Activated naive CD8-positive, alpha-beta T cell treated with anti-CD3 and anti-CD28 coated beads, Interleukin-2, amount 50 U/mL, for 24 hours (primary cell): ENCODE data around the gene ASPRV1.

Experiments used
- ATAC-seq: fragments of 150-1000 bp; cut with Tn5 transposase; one replicate; pipeline ENCODE4 v1.10.0; 2021
- DNase-seq: peaks from one replicate; pipeline ENCODE4 v3.0.0; 2021
- H3K27ac Mint-ChIP-seq: one replicate; pipeline ENCODE4 v1.8.0; 2021; ENCODE audit warnings: mild to moderate bottlenecking, mixed read lengths
- H3K27me3 Mint-ChIP-seq: one replicate; pipeline ENCODE4 v1.8.0; 2021; ENCODE audit warnings: mixed read lengths
- H3K36me3 Mint-ChIP-seq: one replicate; pipeline ENCODE4 v1.8.0; 2021; ENCODE audit warnings: low read depth, mixed read lengths
- H3K4me1 Mint-ChIP-seq: one replicate; pipeline ENCODE4 v1.8.0; 2021; ENCODE audit warnings: mixed read lengths
- H3K4me3 Mint-ChIP-seq: one replicate; pipeline ENCODE4 v1.8.0; 2021; ENCODE audit warnings: mild to moderate bottlenecking, moderate library complexity, mixed read lengths
- H3K9me3 Mint-ChIP-seq: one replicate; pipeline ENCODE4 v1.8.0; 2021; ENCODE audit warnings: mixed read lengths

ASPRV1 gene

DNA sequence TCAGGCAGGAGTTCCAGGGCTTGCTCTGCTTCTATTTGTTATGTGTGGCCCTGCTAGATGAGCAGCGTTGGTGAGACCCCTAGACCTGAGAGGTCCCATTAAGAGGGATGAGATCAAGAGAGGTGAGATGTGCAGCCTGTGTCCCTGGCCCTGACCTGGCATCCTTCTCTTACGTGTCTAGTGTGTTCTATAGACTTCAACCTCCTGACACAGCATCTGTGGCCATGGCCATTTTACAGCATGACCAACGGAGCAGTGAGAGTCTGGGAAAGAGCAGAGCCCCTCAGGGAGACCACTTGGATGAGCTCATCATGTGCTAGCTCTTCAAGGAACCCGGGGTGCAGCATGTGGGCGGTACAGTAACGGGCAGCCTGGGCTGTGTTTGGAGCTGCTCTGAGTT, 32.7 kb upstream of the ASPRV1 start:
- no peaks in the 10 kb centered on the region for H3K27me3 Mint-ChIP-seq
- DNase-seq (no peak), ATAC-seq (no peak)
- peaks cover 8% of the 10 kb centered on the region for H3K36me3 Mint-ChIP-seq
- H3K27ac Mint-ChIP-seq = no peak overlapping the region
- no peak overlapping the region for H3K4me3 Mint-ChIP-seq
- peaks cover 9% of the 10 kb centered on the region for H3K4me1 Mint-ChIP-seq
- H3K9me3 Mint-ChIP-seq = no peaks in the 10 kb centered on the region

DNA sequence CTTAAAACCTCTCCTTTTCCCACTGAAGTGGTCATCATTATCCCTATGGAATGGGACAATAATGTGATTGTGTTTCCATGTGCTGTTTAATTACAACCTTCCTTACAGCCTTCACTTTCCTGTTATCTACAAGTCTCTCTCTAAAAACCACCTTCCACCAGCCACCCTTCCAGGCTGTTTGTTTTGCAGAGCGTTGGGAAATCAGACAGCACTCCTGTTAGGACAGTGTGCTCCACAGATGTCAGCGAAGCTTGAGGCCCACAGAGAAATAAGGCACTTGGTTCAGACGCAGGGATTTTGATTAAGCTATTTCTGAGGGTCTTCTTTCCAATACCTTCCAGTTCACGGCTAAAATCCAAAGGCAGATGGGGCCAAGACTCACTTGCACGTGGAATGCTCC, 32.3 kb upstream of the ASPRV1 start:
- Mint-ChIP-seq H3K27me3 (no peaks in the 10 kb centered on the region), H3K4me1 (peaks cover 9% of the 10 kb centered on the region), H3K4me3 (no peak overlapping the region), H3K27ac (no peak overlapping the region), H3K9me3 (no peaks in the 10 kb centered on the region), H3K36me3 (peaks cover 8% of the 10 kb centered on the region)
- no peak for ATAC-seq
- no peak for DNase-seq

DNA sequence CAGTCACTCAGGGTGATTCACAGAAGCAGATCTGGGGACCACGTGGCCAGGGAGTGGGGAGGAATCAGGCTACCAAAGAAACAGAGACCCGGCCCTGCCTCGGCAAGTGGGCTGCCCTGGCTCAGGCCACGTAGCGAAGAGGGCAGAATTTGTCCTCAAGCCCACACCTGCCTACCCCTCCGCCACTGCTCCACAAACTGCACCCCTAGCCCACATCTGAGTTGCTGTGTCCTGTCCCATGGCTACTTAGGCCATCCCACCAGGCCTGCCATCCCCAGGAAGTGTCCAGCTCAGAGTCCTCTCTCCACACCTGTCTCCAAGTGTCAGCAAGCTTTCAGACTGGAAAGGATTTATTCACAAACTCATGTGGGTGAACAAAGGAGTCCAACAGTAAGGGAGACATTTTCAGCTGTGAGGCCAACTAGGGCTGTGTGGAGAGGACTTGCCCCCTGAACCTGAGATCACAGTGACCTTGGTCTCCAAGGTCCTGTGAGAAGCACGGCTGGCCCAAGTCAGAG, 31.7 kb upstream of the ASPRV1 start:
- no peak for ATAC-seq
- no peak for DNase-seq
- H3K4me1 Mint-ChIP-seq = peaks cover 12% of the 10 kb centered on the region
- no peak overlapping the region for H3K27ac Mint-ChIP-seq
- H3K27me3 Mint-ChIP-seq = no peaks in the 10 kb centered on the region
- H3K9me3 Mint-ChIP-seq = no peaks in the 10 kb centered on the region
- H3K36me3 Mint-ChIP-seq = peaks cover 8% of the 10 kb centered on the region
- H3K4me3 Mint-ChIP-seq = no peak overlapping the region

DNA sequence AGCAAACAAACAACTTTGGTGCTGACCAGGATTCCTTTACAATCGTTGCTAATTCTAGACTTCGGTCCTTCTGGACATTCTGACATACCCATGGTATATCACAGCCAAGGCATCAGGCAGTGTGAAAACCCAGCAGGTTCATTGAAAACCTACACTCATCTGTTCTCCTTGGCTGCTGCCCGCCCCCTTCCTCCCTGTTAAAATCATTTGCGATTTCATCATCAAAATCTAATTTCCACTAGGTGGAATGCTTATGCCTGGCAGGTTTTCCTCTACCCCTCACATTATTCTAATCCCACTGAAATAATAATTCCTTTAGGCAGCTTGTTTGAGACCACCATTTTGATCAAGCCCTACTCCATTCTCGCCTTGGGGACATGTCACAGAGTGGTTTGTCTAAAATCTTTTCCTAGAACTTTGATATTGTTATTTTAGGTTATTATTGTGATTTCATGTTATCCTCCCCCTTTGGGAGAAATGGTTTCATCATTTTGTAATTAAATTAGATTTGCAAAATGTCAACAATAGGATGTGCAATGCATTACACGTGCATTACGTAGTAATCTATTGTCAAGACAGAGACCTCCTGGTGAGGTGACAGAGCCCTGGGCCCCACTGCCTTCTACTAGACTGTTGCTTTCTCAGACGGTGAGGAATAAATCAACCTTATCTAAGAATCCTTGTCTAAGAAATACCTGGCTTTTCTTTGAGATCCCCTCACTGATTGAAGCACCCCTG, 31.0 kb upstream of the ASPRV1 start:
- no peaks in the 10 kb centered on the region for H3K27me3 Mint-ChIP-seq
- peaks cover 8% of the 10 kb centered on the region for H3K36me3 Mint-ChIP-seq
- ATAC-seq (no peak), DNase-seq (no peak)
- H3K4me3 Mint-ChIP-seq = no peak overlapping the region
- no peak overlapping the region for H3K27ac Mint-ChIP-seq
- H3K4me1 Mint-ChIP-seq = peaks cover 11% of the 10 kb centered on the region
- H3K9me3 Mint-ChIP-seq = no peaks in the 10 kb centered on the region

DNA sequence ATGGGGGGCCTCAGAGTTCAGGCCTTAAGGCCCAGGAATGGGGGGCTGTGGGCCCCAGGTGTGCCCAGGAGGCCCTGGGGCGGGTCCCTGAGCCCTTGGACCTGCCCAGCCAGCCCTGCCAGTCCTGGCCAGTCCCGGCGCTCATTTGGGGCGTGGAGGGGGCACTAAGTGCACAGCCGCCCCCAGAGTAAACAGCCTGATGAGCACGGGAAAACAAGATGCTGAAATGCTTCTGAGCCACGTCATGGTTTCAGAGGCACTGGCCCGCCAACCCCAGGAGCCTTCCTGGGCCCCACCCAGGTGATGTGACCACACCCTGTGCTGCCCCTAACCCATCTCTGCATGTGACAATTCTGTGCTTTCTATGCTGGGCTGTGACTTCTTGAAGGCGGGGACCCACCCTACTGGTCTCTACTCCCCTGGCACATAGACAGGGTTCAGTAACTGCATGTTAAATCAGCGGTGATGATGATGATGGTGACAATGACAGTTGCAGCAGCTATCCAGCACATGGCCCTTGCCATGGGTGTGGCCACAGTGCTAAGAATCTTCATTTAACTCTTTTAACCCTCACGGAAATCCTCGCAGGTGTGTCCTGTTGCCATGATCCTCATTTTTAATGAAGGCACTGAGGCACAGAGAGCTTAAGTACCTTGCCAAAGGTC, 28.1 kb upstream of the ASPRV1 start:
- no peak for ATAC-seq
- DNase-seq = no peak
- Mint-ChIP-seq H3K9me3 (no peaks in the 10 kb centered on the region), H3K27ac (no peak overlapping the region), H3K36me3 (peaks cover 2% of the 10 kb centered on the region), H3K4me1 (peaks cover 6% of the 10 kb centered on the region), H3K27me3 (no peaks in the 10 kb centered on the region), H3K4me3 (no peak overlapping the region)

DNA sequence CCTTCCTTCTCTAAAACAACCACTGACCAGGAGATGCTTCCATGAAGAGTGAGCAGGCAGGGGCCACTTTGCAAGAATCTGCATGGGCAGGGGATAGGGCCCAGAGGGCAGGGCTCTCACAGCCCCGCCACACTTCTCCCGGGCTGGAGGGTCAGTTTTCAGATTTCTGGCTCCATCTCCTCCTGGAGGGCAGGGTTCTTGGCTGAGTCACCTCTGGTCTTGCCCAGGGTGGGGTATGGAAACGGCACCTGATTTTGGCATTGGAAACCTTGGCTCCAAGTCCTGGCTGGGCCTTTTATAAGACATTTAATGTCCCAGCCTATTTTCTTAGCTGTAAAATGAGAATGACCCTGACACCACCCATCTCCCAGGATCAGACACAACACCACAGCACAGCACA, 27.6 kb upstream of the ASPRV1 start:
- Mint-ChIP-seq H3K27me3 (no peaks in the 10 kb centered on the region), H3K4me1 (peaks cover 6% of the 10 kb centered on the region), H3K9me3 (no peaks in the 10 kb centered on the region), H3K4me3 (no peak overlapping the region), H3K27ac (no peak overlapping the region), H3K36me3 (peaks cover 2% of the 10 kb centered on the region)
- DNase-seq (no peak), ATAC-seq (no peak)

DNA sequence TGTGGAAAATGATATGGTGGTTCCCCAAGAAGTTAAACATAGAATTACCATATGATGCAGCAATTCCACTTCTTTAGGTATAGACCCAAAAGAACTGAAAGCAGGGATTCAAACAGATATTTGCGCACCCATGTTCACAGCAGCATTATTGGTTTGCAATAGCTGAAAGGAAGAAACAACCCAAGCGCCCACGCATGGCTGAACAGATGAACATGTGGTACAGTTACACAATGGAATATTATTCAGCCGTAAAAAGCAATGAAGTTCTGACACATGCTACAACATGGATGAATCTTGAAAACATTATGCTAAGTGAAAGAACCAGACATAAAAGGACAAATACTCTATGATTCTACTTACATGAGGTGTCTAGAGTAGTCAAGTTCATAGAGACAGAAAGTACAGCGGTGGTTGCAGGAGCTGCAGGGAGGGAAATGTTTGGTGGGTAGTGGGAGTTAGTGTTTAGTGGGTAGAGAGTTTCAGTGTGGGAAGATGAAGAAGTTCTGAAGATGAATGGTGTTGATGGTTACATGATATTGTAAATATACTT, 26.7 kb upstream of the ASPRV1 start:
- DNase-seq (no peak), ATAC-seq (peak; percentile 45)
- Mint-ChIP-seq H3K9me3 (no peaks in the 10 kb centered on the region), H3K27me3 (no peaks in the 10 kb centered on the region), H3K27ac (peak overlapping the region; percentile 24), H3K36me3 (no peaks in the 10 kb centered on the region), H3K4me3 (no peak overlapping the region), H3K4me1 (peaks cover 6% of the 10 kb centered on the region)

DNA sequence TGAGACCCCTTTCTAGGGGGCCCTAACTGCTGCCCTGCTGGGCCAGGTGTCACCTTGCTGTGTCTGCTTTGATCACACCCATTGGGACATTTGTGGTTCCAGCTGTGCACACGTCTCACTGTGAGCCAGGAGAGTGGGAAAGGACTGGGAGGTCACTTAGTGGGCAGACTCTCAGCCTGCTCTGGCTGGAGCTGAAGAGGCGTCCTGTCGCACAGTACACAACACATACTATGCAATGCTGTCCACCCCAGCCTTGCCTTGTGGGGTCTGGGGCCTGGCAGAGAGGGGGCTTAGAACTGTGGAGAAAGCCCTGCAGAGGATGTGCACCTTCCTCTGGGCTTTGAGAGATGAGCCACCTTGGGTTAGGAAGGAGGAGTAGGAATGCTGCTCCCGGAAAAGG, 25.3 kb upstream of the ASPRV1 start:
- peaks cover 6% of the 10 kb centered on the region for H3K4me1 Mint-ChIP-seq

DNA sequence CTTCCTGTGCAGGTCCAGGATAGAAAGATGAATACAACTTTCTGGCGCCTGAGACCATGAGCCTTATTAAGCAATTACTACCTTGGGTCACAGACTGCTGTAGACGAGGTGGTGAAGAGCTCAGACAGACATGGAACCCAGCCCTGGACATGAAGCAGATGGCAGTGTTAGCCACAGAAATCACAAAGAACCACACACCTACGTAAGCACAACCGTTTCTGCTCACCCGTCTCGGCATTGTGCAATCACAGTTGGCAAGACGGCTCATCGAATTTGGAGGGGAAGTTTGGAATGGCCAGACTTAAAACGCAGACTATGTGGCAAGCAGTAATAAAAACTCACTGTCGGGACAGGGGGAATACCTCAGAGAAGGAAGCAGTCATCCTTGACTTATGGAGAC, 24.3 kb upstream of the ASPRV1 start:
- no peak for ATAC-seq
- H3K9me3 Mint-ChIP-seq = no peaks in the 10 kb centered on the region
- H3K27ac Mint-ChIP-seq = no peak overlapping the region
- H3K4me3 Mint-ChIP-seq = no peak overlapping the region
- no peaks in the 10 kb centered on the region for H3K27me3 Mint-ChIP-seq
- peaks cover 6% of the 10 kb centered on the region for H3K4me1 Mint-ChIP-seq
- no peaks in the 10 kb centered on the region for H3K36me3 Mint-ChIP-seq
- DNase-seq = no peak

More for the DNA sequence above, 25.3 kb upstream of the ASPRV1 start:
- H3K4me3 Mint-ChIP-seq = no peak overlapping the region
- no peaks in the 10 kb centered on the region for H3K36me3 Mint-ChIP-seq
- DNase-seq = no peak
- no peaks in the 10 kb centered on the region for H3K27me3 Mint-ChIP-seq
- no peak for ATAC-seq
- no peaks in the 10 kb centered on the region for H3K9me3 Mint-ChIP-seq
- H3K27ac Mint-ChIP-seq = no peak overlapping the region

DNA sequence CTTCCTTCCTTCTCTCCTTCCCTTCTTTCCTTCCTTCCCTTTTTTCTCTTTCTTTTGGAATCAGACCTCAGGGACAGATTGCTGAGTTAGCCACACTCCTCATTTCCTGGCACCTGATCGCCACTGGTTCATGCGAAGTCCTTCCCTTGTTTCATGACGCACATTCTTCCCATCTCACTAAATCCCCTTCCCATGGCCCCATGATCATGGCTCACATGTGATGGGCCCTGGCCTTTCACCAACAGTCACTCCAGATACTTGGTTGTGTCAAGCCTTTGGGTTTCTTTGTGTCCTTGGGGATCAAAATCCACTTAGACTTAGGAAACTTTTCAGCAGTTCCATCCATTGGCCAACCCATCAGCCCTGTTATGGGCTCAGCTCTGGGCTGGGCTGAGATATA, 23.8 kb upstream of the ASPRV1 start:
- Mint-ChIP-seq H3K4me3 (no peak overlapping the region), H3K27ac (no peak overlapping the region)

DNA sequence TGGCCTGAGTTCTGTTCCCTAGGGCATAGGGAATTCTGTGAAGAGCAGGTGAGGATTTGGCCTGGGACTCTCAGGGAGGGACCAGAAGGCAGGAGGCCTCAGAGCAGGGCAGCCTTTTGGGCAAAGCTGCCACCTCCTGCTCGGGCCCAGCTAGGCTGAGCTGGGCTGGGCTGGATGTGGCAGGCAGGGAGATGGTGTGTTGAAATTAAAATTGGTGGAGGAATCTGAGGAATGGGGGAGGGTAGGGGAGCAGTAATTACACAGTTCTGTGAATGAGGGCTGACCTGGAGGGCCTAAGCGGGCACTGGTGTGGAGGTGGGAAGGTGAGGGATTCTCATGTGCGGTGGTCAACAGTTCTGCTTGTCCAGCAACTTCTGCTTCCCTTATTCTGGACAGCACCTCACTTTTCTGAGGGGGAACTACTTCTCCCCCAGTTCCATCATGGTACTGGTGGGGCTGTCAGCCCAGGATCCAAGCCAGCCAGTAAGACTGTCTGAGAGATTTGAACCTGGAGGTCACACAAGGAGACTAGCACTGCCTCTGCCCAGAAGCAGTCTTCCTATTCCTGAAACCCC, 22.0 kb upstream of the ASPRV1 start:
- ATAC-seq = no peak
- Mint-ChIP-seq H3K4me1 (peaks cover 6% of the 10 kb centered on the region), H3K36me3 (no peaks in the 10 kb centered on the region), H3K27me3 (no peaks in the 10 kb centered on the region), H3K27ac (peak overlapping the region; percentile 44), H3K9me3 (no peaks in the 10 kb centered on the region), H3K4me3 (no peak overlapping the region)
- DNase-seq = no peak

More for the DNA sequence above, 23.8 kb upstream of the ASPRV1 start:
- Mint-ChIP-seq H3K4me1 (peaks cover 6% of the 10 kb centered on the region), H3K27me3 (no peaks in the 10 kb centered on the region), H3K36me3 (no peaks in the 10 kb centered on the region), H3K9me3 (no peaks in the 10 kb centered on the region)
- DNase-seq (no peak), ATAC-seq (no peak)

DNA sequence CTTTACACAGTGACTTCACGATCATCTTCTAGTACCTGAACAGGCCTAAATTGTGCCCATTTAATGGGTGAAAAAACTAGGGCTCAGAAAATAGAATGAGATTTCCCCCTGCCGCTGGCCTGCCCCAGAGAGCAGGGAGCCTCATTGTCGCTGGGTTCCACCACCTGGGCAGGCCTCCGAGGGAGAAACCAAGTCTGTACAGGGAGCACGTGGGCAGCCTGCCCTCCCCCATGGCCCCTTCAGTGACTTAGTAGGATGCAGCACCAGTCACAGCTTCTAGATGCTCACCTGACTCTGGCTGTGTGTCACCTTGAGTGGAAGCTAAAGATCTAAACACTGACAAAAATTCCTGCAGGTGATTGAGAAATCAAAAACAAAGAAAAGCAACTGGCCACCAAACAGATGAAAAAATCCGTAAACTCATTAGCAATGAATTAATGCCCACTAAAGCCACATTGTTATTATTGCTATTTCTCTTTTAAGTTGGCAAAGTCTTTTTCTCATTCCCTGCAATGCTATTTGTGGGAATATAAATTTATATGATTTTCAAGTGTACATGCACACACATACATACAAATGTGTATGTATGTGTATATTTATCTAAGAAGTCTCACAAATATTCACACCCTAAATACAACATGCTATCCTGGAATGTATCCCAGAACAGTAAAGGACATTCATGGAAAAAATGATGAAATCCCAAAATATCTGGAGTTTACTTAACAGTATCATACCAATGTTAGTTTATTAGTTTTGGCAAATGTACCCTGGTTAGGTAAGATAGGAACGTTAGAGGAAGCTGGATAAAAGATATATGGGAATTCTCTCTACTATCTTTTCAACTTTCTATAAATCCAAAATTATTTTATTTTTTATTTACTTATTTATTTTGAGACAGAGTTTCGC, 18.7 kb upstream of the ASPRV1 start:
- H3K9me3 Mint-ChIP-seq = no peaks in the 10 kb centered on the region
- H3K4me1 Mint-ChIP-seq = peaks cover 12% of the 10 kb centered on the region
- no peak for ATAC-seq
- H3K27me3 Mint-ChIP-seq = no peaks in the 10 kb centered on the region
- no peak overlapping the region for H3K4me3 Mint-ChIP-seq
- H3K36me3 Mint-ChIP-seq = no peaks in the 10 kb centered on the region
- DNase-seq = no peak
- no peak overlapping the region for H3K27ac Mint-ChIP-seq

DNA sequence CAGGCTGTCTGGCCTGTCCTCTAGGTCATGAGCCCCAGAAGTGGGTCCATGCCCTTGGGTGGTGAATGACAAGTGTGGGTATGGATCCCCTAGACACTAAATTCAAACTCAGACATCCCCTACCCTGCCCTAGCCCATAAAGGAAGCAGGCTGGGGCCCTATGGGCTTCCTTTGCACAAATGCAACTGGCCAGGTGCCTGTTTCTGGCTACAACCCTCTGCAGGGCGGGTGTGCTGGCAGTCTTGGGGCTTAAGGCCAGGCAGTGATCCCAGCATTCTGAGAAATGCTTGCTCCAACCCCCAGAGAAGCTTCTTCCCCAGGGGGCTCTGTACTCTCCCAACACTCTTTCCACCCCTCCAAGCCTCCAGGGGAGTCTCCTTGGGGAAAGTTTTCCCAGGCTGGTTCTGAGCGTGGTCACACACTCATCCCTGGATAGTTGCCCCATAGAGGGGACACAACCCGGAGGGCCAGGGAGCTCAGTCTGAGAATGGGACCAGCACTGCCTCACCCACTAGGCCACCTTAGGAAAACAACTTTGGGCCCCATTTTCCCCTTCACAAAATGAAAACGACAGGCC, 16.6 kb upstream of the ASPRV1 start:
- ATAC-seq (no peak), DNase-seq (no peak)
- Mint-ChIP-seq H3K4me1 (peaks cover 12% of the 10 kb centered on the region), H3K4me3 (no peak overlapping the region), H3K36me3 (no peaks in the 10 kb centered on the region), H3K27me3 (no peaks in the 10 kb centered on the region), H3K9me3 (no peaks in the 10 kb centered on the region), H3K27ac (peak overlapping the region; percentile 39)

DNA sequence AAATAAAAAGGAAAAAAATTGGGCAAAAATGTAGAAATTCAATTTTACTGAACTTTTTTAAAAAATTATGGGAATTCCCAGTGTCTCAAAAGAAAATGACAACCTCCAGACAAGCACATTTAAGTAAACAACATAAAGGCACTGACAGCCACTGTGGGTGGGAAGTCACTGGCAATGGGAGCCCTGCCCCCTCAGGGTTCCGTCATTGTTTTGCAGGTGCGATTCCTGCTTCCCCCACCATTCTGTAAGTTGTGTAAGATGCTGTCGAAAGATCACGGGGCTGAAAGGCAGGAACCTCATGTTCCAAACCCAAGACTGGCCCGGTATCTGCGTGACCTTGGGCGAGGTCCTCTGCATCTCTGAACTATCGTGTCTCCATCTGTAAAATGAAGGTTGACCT, 15.8 kb upstream of the ASPRV1 start:
- no peaks in the 10 kb centered on the region for H3K9me3 Mint-ChIP-seq
- H3K27ac Mint-ChIP-seq = no peak overlapping the region
- H3K4me3 Mint-ChIP-seq = no peak overlapping the region
- DNase-seq (no peak), ATAC-seq (no peak)
- H3K4me1 Mint-ChIP-seq = peaks cover 12% of the 10 kb centered on the region
- no peaks in the 10 kb centered on the region for H3K36me3 Mint-ChIP-seq
- H3K27me3 Mint-ChIP-seq = no peaks in the 10 kb centered on the region
